Measurements from ENCODE around the gene HTR6. TPM values are rescaled to one million over a fixed set of nuclear protein-coding genes. Genes with fewer than 3 reads are reported as not detected.
"Not testable (repeated sequence)": the region's sequence is repeated elsewhere in the genome, so short reads cannot be mapped to it uniquely, and the experiment has no call there.

HTR6 gene
- total RNA-seq, 1 donor, result 0.09 TPM

DNA sequence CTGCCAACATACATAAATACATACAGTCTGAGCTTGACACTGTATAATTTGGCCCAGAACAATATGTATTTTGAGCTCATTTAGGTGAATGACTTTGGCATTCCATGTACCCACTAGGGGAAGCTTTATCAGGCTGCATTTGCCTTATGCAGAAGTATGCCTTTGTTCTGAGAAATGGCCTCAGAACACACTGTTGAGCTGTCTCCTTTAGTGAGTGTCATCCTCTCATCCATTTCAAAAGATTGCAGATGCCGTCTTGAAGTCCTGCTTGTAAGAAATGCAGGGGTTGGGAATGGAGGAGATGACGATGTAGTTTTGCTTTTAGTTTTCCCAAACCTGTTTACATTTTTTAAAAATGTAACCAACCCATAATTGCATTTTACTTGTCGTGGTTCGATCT lies 35.3 kb upstream of the HTR6 start:
- DNase-seq (ENCODE audit: low read depth), result no peak
- no peak overlapping the region for H3K4me3 ChIP-seq (ENCODE audit: low read depth, low read length)
- TF ChIP-seq, protein P1, sequence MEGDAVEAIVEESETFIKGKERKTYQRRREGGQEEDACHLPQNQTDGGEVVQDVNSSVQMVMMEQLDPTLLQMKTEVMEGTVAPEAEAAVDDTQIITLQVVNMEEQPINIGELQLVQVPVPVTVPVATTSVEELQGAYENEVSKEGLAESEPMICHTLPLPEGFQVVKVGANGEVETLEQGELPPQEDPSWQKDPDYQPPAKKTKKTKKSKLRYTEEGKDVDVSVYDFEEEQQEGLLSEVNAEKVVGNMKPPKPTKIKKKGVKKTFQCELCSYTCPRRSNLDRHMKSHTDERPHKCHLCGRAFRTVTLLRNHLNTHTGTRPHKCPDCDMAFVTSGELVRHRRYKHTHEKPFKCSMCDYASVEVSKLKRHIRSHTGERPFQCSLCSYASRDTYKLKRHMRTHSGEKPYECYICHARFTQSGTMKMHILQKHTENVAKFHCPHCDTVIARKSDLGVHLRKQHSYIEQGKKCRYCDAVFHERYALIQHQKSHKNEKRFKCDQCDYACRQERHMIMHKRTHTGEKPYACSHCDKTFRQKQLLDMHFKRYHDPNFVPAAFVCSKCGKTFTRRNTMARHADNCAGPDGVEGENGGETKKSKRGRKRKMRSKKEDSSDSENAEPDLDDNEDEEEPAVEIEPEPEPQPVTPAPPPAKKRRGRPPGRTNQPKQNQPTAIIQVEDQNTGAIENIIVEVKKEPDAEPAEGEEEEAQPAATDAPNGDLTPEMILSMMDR (IDR thresholded peaks at IDR 0.05; ENCODE audit: insufficient read depth, low read length), result no peak

DNA sequence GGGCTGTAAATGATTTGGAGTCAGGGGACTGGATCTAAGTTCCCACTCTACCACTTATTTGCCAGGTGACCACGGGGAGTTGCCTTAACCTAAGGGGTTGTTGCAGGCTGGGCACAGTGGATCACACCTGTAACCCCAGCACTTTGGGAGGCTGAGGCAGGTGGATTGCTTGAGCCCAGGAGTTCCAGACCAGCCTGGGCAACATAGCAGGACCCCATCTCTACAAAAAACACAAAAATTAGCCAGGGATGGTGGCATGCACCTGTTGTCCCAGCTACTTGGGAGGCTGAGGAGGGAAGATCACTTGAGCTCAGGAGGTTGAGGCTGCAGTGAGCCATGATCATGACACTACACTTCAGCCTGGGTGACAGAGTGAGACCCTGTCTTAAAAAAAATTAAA lies 34.5 kb upstream of the HTR6 start:
- not testable (repeated sequence) for DNase-seq (ENCODE audit: low read depth)

DNA sequence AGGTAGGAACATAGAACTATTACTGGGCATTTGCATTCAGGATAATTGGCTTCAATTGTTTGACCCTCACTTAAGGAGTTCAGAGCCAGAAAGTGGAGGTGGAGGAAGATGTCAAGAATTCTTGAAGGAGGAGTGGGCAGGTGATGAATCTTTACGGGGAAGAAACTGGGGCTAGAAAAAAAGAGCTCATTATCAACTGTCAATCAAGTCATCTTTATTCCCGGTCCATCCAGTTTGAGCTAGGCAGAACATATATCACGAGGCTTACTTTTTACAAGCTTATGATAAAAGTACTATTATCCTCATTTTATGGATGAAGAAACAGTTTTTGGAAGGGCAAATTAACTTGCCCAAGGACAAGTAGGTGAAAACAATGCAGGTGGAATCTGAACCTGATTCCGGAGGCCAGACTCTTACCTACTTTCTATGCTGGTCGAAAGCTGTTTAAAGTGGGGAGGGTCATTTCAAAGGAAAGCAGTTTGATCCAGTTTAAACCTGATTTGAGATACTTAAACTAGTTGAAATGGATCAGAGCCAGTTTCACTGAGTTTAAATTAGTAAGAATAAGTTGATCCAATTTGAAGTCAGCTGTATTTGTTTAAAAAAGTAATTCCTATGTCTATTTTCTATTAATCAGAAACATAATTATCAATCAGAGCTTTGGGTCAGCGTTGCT lies 33.8 kb upstream of the HTR6 start:
- no peak for DNase-seq (ENCODE audit: low read depth)
- H3K4me3 ChIP-seq (ENCODE audit: low read depth, low read length), result no peak overlapping the region
- TF ChIP-seq, protein P1 (IDR thresholded peaks at IDR 0.05; ENCODE audit: insufficient read depth, low read length), result no peak

More for the DNA sequence above, 34.5 kb upstream of the HTR6 start:
- not testable (repeated sequence) for H3K4me3 ChIP-seq (ENCODE audit: low read depth, low read length)

DNA sequence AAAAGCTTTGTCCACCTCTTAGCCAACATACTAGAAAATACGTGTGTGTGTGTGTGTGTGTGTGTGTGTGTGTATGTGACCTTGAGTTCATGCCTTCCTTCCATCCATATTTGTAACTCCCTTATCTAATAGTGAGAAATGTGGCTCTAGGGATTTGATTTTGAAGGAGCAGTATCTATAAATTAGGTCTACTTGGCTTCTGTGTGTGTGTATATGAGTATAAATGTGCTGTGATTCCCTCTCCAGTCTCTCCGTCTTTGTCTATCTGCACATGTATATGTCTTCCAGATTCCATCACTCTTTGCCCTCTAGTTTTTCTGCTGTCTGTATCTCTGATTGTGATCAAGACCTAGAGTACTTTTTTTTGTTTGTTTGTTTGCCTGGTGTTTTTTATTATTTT lies 32.5 kb upstream of the HTR6 start:
- TF ChIP-seq, protein P1 (IDR thresholded peaks at IDR 0.05; ENCODE audit: insufficient read depth, low read length), result no peak
- H3K4me3 ChIP-seq (ENCODE audit: low read depth, low read length), result no peak overlapping the region
- no peak for DNase-seq (ENCODE audit: low read depth)

DNA sequence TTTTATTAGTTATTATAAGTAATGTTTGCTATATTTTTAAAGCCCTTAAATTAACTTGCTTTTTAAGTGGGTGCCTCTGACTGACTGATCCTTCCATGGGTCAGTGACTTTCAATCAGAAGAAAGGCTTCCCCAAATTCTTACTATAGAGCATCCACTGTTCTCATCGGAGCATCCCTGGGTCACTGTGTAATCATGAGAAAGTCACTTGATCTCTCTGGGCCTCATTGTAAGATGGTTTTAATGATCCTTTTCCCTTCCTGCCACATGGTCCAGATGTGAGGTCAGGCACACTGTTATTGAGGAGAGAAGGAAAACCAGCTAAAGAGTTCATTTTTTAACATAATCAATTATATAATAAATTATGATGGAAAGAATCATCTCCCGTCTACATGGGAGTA lies 31.6 kb upstream of the HTR6 start:
- H3K4me3 ChIP-seq (ENCODE audit: low read depth, low read length), result no peak overlapping the region
- TF ChIP-seq, protein P1 (IDR thresholded peaks at IDR 0.05; ENCODE audit: insufficient read depth, low read length), result no peak
- DNase-seq (ENCODE audit: low read depth), result no peak

DNA sequence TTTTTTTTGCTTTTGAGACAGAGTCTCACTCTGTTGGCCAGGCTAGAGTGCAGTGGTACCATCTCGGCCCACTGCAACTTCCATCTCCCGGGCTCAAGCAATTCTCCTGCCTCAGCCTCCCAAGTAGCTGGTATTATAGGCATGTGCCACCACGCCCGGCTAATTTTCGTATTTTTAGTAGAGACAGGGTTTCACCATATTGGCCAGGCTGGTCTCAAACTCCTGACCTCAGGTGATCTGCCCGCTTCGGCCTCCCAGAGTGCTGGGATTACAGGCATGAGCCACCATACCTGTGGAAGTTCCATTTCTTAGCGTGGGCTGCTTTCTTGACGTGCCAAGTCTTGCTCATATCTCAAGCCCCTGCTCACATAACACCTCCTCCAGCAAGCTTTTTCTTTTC lies 29.6 kb upstream of the HTR6 start:
- H3K4me3 ChIP-seq (ENCODE audit: low read depth, low read length); DNase-seq (ENCODE audit: low read depth): not testable (repeated sequence)

DNA sequence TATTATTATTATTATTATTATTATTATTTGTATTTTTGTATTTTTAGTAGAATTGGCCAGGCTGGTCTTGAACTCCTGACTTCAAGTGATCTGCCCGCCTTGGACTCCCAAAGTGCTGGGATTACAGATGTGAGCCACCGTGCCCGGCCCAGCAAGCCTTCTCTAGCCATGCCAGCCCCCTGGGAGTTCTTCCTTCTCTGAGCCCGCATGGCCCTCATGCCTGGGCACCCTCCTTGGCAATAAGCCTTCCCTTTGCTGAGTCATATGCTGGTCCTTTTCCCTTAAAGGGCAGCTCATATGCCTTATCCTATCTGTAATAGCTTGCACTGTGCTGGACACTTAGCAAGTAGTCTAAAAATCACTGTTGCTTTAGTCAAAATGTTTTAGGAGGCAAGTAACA lies 29.0 kb upstream of the HTR6 start:
- H3K4me3 ChIP-seq (ENCODE audit: low read depth, low read length), result no peak overlapping the region
- peak; percentile 57 for DNase-seq (ENCODE audit: low read depth)
- TF ChIP-seq, protein P1 (IDR thresholded peaks at IDR 0.05; ENCODE audit: insufficient read depth, low read length), result no peak

DNA sequence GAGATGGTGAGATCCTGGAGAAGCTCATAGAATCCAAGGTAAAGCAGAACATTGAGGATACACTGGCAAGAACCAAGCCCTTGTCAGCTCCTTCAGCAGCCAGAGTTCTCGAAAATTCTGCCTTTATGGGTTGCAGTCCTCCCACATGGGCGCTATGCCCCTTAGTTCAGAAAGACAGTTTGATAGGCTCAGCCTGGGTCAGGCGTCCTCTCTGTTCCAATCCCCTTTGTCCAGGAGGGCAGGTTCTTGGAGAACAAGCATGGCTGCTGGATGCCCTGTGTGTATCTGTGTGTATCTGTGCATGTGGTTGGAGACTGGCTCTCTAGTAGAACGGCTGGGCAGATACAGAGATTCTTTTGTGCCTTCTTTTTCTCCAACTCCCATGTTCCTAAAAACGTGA lies 28.6 kb upstream of the HTR6 start:
- DNase-seq (ENCODE audit: low read depth), result no peak
- no peak overlapping the region for H3K4me3 ChIP-seq (ENCODE audit: low read depth, low read length)
- TF ChIP-seq, protein P1 (IDR thresholded peaks at IDR 0.05; ENCODE audit: insufficient read depth, low read length), result no peak

DNA sequence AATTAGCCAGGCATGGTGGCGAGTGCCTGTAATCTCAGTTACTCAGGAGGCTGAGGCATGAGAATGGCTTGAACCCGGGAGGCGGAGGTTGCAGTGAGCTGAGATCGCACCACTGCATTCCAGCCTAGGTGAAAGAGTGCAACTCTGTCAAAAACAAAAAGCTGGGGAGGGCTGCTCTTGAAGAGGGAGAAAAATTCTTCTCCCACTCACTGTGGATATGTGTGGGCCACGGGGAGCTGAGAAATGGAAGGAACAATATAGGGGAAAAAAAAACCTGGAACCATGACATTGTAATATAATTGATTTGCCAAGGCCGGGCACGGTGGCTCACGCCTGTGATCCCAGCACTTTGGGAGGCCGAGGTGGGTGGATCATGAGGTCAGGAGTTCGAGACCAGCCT lies 27.9 kb upstream of the HTR6 start:
- not testable (repeated sequence) for H3K4me3 ChIP-seq (ENCODE audit: low read depth, low read length)

More for the DNA sequence above, 27.9 kb upstream of the HTR6 start:
- DNase-seq (ENCODE audit: low read depth), result not testable (repeated sequence)
